GM12891 (cell line): ENCODE results near the gene MAMDC4.

Source experiments
- PAX5 ChIP-seq: IDR thresholded peaks from 2 replicates; pipeline ENCODE4 v1.6.1; 2011; ENCODE audit warnings: low read length, moderate library complexity, mild to moderate bottlenecking; ENCODE audit not compliant: insufficient read depth, severe bottlenecking
- POLR2A ChIP-seq: IDR thresholded peaks from 2 replicates; pipeline ENCODE4 v1.6.1; 2011; ENCODE audit warnings: low read depth, low read length, control low read depth
- POLR2AphosphoS5 ChIP-seq: IDR thresholded peaks from 2 replicates; pipeline ENCODE4 v1.6.1; 2011; ENCODE audit warnings: low read depth, low read length, control low read depth
- SPI1 ChIP-seq: IDR thresholded peaks from 2 replicates; pipeline ENCODE4 v1.6.1; 2011; ENCODE audit warnings: low read depth, low read length, control low read depth
- TAF1 ChIP-seq: IDR thresholded peaks from 2 replicates; pipeline ENCODE4 v1.6.1; 2011; ENCODE audit warnings: low read depth, low read length, control low read depth

DNA sequence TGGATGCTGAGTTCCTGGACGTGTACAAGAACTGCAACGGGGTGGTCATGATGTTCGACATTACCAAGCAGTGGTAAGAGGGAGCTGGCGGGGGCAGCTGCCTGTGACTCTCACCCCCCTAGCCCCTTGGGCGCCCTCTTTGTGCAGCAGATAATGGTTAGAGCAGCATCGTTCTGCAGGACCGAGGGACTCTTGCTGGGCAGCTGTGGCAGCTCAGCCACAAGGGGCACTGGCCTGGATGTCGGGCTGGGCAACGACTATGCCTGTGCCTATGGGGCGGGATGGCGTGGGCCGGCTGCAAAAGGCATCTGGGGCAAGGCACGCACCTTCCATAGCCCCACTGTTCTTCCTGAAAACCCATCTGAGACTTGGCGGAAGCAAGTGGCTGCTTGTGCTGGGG is 22.7 kb upstream of the MAMDC4 start:
- TF ChIP-seq PAX5 = no peak
- no peak for TF ChIP-seq POLR2A
- TF ChIP-seq POLR2AphosphoS5 = no peak
- no peak for TF ChIP-seq TAF1
- TF ChIP-seq SPI1 = no peak
